ENCODE results near the gene PABPC1L.

The PABPC1L gene

DNA sequence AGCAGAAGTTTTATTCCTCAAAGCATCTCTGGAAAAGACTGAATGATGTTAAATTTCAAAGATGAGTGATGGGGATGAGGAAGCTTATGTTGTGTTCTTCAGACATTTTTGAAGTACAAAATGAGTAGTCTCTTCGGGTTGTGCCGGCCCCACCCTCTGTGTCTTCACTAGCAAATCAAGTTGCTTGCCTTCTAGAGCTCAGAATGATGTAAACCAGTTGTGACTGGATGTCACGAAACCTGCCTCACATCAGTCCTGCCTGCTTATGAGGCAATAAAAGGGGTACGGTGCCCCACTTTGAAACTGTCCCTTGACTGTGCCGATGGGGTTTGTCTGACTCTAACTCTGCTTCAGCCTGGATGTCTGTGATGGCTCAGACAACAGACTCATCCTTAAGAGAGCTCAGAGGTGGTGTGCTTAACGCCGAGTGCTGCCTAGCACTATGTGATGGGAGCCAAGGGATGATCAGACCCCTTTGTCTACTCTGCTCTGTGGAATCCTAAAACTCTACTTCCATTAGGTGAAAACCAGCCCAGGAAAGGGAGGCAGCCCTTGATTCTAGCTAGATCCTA, 31.3 kb downstream of the PABPC1L start:
- Mint-ChIP-seq H3K36me3 (ENCODE audit: low read depth) (peaks cover 57% of the 10 kb centered on the region), H3K4me1 (no peaks in the 10 kb centered on the region), H3K27me3 (ENCODE audit: low read depth) (no peaks in the 10 kb centered on the region), H3K27ac (no peak overlapping the region), H3K9me3 (no peaks in the 10 kb centered on the region), H3K4me3 (no peak overlapping the region)
- TF ChIP-seq, protein P1, sequence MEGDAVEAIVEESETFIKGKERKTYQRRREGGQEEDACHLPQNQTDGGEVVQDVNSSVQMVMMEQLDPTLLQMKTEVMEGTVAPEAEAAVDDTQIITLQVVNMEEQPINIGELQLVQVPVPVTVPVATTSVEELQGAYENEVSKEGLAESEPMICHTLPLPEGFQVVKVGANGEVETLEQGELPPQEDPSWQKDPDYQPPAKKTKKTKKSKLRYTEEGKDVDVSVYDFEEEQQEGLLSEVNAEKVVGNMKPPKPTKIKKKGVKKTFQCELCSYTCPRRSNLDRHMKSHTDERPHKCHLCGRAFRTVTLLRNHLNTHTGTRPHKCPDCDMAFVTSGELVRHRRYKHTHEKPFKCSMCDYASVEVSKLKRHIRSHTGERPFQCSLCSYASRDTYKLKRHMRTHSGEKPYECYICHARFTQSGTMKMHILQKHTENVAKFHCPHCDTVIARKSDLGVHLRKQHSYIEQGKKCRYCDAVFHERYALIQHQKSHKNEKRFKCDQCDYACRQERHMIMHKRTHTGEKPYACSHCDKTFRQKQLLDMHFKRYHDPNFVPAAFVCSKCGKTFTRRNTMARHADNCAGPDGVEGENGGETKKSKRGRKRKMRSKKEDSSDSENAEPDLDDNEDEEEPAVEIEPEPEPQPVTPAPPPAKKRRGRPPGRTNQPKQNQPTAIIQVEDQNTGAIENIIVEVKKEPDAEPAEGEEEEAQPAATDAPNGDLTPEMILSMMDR (IDR thresholded peaks at IDR 0.05; ENCODE audit: unreplicated experiment in 3 of 3), result no peak

DNA sequence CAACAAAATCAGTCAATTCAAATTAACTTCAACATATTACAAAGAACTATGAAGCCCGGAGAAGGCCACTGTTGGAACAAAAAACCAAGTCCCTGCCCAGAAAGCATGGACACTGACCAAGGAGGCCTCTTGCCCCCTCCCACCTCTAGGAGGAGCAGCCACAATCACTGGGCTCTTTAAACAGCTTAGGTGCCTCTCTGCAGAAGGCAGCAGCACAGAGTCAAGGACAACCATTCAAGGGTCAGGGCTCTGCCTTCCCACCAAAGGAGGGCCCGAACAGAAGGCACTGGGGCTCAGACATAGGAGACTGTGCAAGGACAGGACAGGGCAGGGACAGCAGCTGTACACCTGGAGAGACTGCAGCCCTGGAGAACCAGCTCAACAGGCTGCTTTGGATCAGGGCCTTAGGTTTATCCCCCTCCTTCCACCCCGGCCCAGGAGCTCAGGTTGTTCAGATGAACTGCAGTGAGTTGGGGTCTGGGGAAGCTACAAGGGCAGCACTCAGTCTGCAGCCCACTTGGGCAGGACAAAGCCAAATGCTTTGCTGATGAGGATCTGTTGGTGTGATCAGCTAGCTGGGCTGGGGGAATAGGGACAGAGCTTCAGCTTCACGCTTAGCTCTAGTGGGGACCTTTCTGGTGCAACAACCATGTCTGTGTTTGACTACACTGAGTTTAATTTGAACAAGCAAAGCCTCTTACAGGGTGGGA, 32.6 kb downstream of the PABPC1L start:
- peak overlapping the region; percentile 71 to 95 (median 86) for H3K27ac Mint-ChIP-seq
- H3K27me3 Mint-ChIP-seq (ENCODE audit: low read depth), result no peaks in the 10 kb centered on the region
- peak overlapping the region in 1 of 3 experiments; percentile 47 for H3K4me3 Mint-ChIP-seq
- peaks cover 62% of the 10 kb centered on the region for H3K36me3 Mint-ChIP-seq (ENCODE audit: low read depth)
- TF ChIP-seq, protein P1 (IDR thresholded peaks at IDR 0.05; ENCODE audit: unreplicated experiment in 3 of 3), result peak in 1 of 3 experiments; percentile 10
- no peaks in the 10 kb centered on the region for H3K4me1 Mint-ChIP-seq
- no peaks in the 10 kb centered on the region for H3K9me3 Mint-ChIP-seq

DNA sequence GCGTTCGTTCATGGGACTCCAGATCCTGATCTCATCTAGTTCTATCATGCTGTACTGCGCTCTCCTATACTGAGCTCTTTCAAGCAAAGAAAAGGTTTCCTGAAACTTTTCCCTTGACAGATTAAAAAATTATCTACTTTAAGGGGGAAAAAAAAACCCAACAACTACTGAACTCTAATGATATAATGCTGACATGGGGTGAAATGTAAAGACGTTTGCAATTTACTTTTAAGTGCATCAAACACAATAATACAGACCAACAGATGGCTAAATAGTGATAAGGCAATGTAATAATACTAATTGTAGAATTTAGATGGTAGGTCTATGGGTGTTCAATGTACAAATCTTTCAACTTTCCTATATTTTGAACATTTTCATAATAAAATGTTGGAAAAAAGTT, 34.0 kb downstream of the PABPC1L start:
- TF ChIP-seq, protein P1 (IDR thresholded peaks at IDR 0.05; ENCODE audit: unreplicated experiment in 3 of 3), result no peak
- Mint-ChIP-seq H3K36me3 (ENCODE audit: low read depth) (peaks cover 65% of the 10 kb centered on the region), H3K4me1 (no peaks in the 10 kb centered on the region), H3K27ac (peak overlapping the region; percentile 71 to 95 (median 86)), H3K27me3 (ENCODE audit: low read depth) (no peaks in the 10 kb centered on the region), H3K4me3 (no peak overlapping the region), H3K9me3 (no peaks in the 10 kb centered on the region)

DNA sequence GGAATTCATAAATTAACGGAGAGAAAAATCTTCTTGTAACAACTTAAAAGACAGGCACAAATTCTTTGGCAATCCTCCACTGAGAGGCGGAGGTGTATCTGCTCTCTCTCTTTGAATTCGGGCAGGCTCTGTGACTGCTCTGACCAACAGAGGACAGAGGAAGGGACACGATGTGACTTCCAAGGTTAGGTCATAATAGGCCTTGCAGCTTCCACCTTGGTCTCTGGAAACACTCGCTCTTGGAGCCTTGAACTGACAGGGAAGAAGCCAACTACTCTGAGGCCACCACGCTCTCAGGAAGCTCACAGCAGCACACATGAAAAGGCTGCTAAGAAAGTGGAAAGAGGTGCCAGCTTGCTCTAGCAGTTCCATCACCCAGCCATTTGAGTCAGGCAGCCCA, 35.4 kb downstream of the PABPC1L start:
- peaks cover 68% of the 10 kb centered on the region for H3K36me3 Mint-ChIP-seq (ENCODE audit: low read depth)
- H3K9me3 Mint-ChIP-seq, result no peaks in the 10 kb centered on the region
- no peak overlapping the region for H3K4me3 Mint-ChIP-seq
- TF ChIP-seq, protein P1 (IDR thresholded peaks at IDR 0.05; ENCODE audit: unreplicated experiment in 3 of 3), result no peak
- no peaks in the 10 kb centered on the region for H3K27me3 Mint-ChIP-seq (ENCODE audit: low read depth)
- peak overlapping the region in 1 of 3 experiments; percentile 68 for H3K27ac Mint-ChIP-seq
- no peaks in the 10 kb centered on the region for H3K4me1 Mint-ChIP-seq

DNA sequence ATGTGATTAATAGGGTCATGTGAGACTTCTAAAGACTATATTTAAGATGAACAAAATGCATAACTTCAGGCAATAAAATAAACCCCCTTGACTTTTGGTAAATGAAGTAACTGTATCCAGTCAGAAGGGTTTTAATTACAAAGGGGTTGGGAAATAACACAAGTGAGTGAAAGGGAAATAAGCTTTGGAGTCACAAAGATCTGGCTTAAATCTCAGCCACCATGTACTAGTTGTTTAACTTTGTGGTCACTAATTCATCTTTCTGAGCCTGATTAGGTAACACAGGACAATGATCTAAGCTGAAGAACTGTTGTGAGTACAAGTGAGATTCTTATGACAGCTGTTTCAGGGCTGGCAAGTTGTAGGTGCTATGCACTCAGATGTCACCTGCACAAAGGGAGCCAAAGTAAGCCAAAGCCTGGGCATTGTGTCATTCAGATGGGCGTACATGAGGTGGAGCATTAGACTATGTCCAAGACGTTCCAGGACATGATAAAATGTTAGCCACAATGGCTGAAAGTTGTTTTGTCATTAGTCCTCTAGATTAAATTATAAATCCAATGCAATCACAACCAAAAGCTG, 36.5 kb downstream of the PABPC1L start:
- H3K27ac Mint-ChIP-seq, result peak overlapping the region in 1 of 3 experiments; percentile 77
- H3K4me3 Mint-ChIP-seq, result no peak overlapping the region
- H3K27me3 Mint-ChIP-seq (ENCODE audit: low read depth), result no peaks in the 10 kb centered on the region
- no peaks in the 10 kb centered on the region for H3K4me1 Mint-ChIP-seq
- H3K36me3 Mint-ChIP-seq (ENCODE audit: low read depth), result peaks cover 72% of the 10 kb centered on the region
- H3K9me3 Mint-ChIP-seq, result no peaks in the 10 kb centered on the region
- TF ChIP-seq, protein P1 (IDR thresholded peaks at IDR 0.05; ENCODE audit: unreplicated experiment in 3 of 3), result no peak
